Measurements from ENCODE around the gene MMP19.
"Not testable (repeated sequence)": the region's sequence is repeated elsewhere in the genome, so short reads cannot be mapped to it uniquely, and the experiment has no call there.

Gene MMP19

GRCh38 chr12:55842681-55843429 is at the start of gene MMP19:
MMP19 (minus strand) TSS chr12:55842936; CDS start chr12:55842830, 106 bp downstream.
- no peak for DNase-seq (ENCODE audit: low spot score)

GRCh38 chr12:55891310-55891709 is 48.6 kb upstream of the MMP19 start:
- DNase-seq (ENCODE audit: low spot score): no peak

- no peak for DNase-seq (ENCODE audit: low spot score)
Measured at GRCh38 chr12:55885113-55885512, 42.4 kb upstream of the MMP19 start.

GRCh38 chr12:55877824-55878223 is 35.1 kb upstream of the MMP19 start:
- DNase-seq (ENCODE audit: low spot score): no peak

GRCh38 chr12:55875704-55876467 is 33.1 kb upstream of the MMP19 start:
- no peak for DNase-seq (ENCODE audit: low spot score)

GRCh38 chr12:55874443-55874842 is 31.7 kb upstream of the MMP19 start:
- no peak for DNase-seq (ENCODE audit: low spot score)

- DNase-seq (ENCODE audit: low spot score): not testable (repeated sequence)
Measured at GRCh38 chr12:55866454-55867004, 23.8 kb upstream of the MMP19 start.

- DNase-seq (ENCODE audit: low spot score): no peak
Measured at GRCh38 chr12:55865327-55865726, 22.6 kb upstream of the MMP19 start.

- not testable (repeated sequence) for DNase-seq (ENCODE audit: low spot score)
Measured at GRCh38 chr12:55862931-55863330, 20.2 kb upstream of the MMP19 start.

GRCh38 chr12:55862286-55862685 is 19.6 kb upstream of the MMP19 start:
- DNase-seq (ENCODE audit: low spot score): no peak

- no peak for DNase-seq (ENCODE audit: low spot score)
Measured at GRCh38 chr12:55861871-55862270, 19.1 kb upstream of the MMP19 start.

GRCh38 chr12:55861396-55861795 is 18.7 kb upstream of the MMP19 start:
- DNase-seq (ENCODE audit: low spot score): no peak

- no peak for DNase-seq (ENCODE audit: low spot score)
Measured at GRCh38 chr12:55852740-55853139, 10.0 kb upstream of the MMP19 start.

- DNase-seq (ENCODE audit: low spot score): no peak
Measured at GRCh38 chr12:55850893-55851292, 8.2 kb upstream of the MMP19 start.

GRCh38 chr12:55850401-55850800 is 7.7 kb upstream of the MMP19 start:
- DNase-seq (ENCODE audit: low spot score): no peak

- no peak for DNase-seq (ENCODE audit: low spot score)
Measured at GRCh38 chr12:55849616-55850343, 7.0 kb upstream of the MMP19 start.

- no peak for DNase-seq (ENCODE audit: low spot score)
Measured at GRCh38 chr12:55847603-55848291, 5.0 kb upstream of the MMP19 start.

GRCh38 chr12:55847033-55847432 is 4.3 kb upstream of the MMP19 start:
- no peak for DNase-seq (ENCODE audit: low spot score)

GRCh38 chr12:55845785-55846496 is 3.2 kb upstream of the MMP19 start:
- DNase-seq (ENCODE audit: low spot score): no peak

- no peak for DNase-seq (ENCODE audit: low spot score)
Measured at GRCh38 chr12:55845361-55845760, 2.6 kb upstream of the MMP19 start.

GRCh38 chr12:55844961-55845360 is 2.2 kb upstream of the MMP19 start:
- DNase-seq (ENCODE audit: low spot score): no peak

All from COLO829 (cell line).